ENCODE data around the gene ACAP3. TPM values are rescaled to one million over a fixed set of nuclear protein-coding genes. Genes with fewer than 3 reads are reported as not detected.

Gene ACAP3
- total RNA-seq, 1 donor from 2014 or later = 10.7 TPM

DNA sequence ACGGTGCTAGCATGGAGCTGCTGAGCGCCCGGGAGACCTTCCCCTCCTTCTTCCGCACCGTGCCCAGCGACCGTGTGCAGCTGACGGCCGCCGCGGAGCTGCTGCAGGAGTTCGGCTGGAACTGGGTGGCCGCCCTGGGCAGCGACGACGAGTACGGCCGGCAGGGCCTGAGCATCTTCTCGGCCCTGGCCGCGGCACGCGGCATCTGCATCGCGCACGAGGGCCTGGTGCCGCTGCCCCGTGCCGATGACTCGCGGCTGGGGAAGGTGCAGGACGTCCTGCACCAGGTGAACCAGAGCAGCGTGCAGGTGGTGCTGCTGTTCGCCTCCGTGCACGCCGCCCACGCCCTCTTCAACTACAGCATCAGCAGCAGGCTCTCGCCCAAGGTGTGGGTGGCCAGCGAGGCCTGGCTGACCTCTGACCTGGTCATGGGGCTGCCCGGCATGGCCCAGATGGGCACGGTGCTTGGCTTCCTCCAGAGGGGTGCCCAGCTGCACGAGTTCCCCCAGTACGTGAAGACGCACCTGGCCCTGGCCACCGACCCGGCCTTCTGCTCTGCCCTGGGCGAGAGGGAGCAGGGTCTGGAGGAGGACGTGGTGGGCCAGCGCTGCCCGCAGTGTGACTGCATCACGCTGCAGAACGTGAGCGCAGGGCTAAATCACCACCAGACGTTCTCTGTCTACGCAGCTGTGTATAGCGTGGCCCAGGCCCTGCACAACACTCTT lies 24.5 kb upstream of the ACAP3 start:
- Histone ChIP-seq H3F3A (ENCODE audit: low read depth) (peaks cover 20% of the 10 kb centered on the region), H3K9ac (no peak overlapping the region), H3K4me1 (no peaks in the 10 kb centered on the region), H3K4me2 (no peak overlapping the region), H4K20me1 (ENCODE audit: low read depth) (peaks cover 76% of the 10 kb centered on the region), H3K36me3 (no peaks in the 10 kb centered on the region), H3K27me3 (no peaks in the 10 kb centered on the region), H3K9me3 (ENCODE audit: low read depth) (no peaks in the 10 kb centered on the region), H3K79me2 (ENCODE audit: low read depth) (no peaks in the 10 kb centered on the region), H3K4me3 (no peak overlapping the region), H3K27ac (no peak overlapping the region), H2AFZ (replicated peaks) (no peak overlapping the region)
- no peaks in the 10 kb centered on the region for H3K4me1 Mint-ChIP-seq
- no peak overlapping the region for H3K4me3 Mint-ChIP-seq
- H3K27ac Mint-ChIP-seq = no peak overlapping the region
- H3K9me3 Mint-ChIP-seq = no peaks in the 10 kb centered on the region
- no peak for DNase-seq (ENCODE audit: low spot score)
- peaks cover 18% of the 10 kb centered on the region for H3K27me3 Mint-ChIP-seq (ENCODE audit: insufficient read depth, low read depth)
- TF ChIP-seq CTCF (IDR thresholded peaks at IDR 0.05) (no peak), EZH2 (IDR thresholded peaks at IDR 0.05) (no peak), EZH2phosphoT487 (IDR thresholded peaks at IDR 0.05) (no peak)
- peaks cover 3% of the 10 kb centered on the region for H3K36me3 Mint-ChIP-seq

GRCh38 chr1:1331068-1331965 lies 23.6 kb upstream of the ACAP3 start, which contains the start of gene TAS1R3:
TSS of gene TAS1R3 (plus strand) at chr1:1331280. CDS start at chr1:1331346, 66 bp downstream.
- no peak within 1 kb of the TSS for H2AFZ ChIP-seq (replicated peaks)
- H3K4me1 Mint-ChIP-seq = no peaks in the 10 kb centered on the region
- TF ChIP-seq EZH2phosphoT487 (IDR thresholded peaks at IDR 0.05) (no peak), EZH2 (IDR thresholded peaks at IDR 0.05) (no peak), CTCF (IDR thresholded peaks at IDR 0.05) (no peak)
- no peaks in the 10 kb centered on the region for H3K9me3 Mint-ChIP-seq
- no peak within 1 kb of the TSS for H3K4me3 ChIP-seq
- peak within 1 kb of the TSS; percentile 48 for H3K4me3 Mint-ChIP-seq
- no peak within 1 kb of the TSS for H3K27ac ChIP-seq
- no peak within 1 kb of the TSS for H3K27ac Mint-ChIP-seq
- DNase-seq (ENCODE audit: low spot score) = no peak
- no peaks in the 10 kb centered on the region for H3K9me3 ChIP-seq (ENCODE audit: low read depth)
- H3K9ac ChIP-seq = no peak within 1 kb of the TSS
- no peaks in the 10 kb centered on the region for H3K36me3 ChIP-seq
- H3K27me3 ChIP-seq = no peaks in the 10 kb centered on the region
- H3F3A ChIP-seq (ENCODE audit: low read depth) = peaks cover 20% of the 10 kb centered on the region
- no peaks in the 10 kb centered on the region for H3K79me2 ChIP-seq (ENCODE audit: low read depth)
- no peak within 1 kb of the TSS for H3K4me2 ChIP-seq
- no peaks in the 10 kb centered on the region for H3K4me1 ChIP-seq
- peaks cover 3% of the 10 kb centered on the region for H3K36me3 Mint-ChIP-seq
- H4K20me1 ChIP-seq (ENCODE audit: low read depth) = peaks cover 75% of the 10 kb centered on the region
- peaks cover 21% of the 10 kb centered on the region for H3K27me3 Mint-ChIP-seq (ENCODE audit: insufficient read depth, low read depth)

GRCh38 chr1:1330366-1331067 lies 22.8 kb upstream of the ACAP3 start:
- Histone ChIP-seq H3K9me3 (ENCODE audit: low read depth) (no peaks in the 10 kb centered on the region), H3K79me2 (ENCODE audit: low read depth) (peaks cover 5% of the 10 kb centered on the region), H3F3A (ENCODE audit: low read depth) (peaks cover 19% of the 10 kb centered on the region), H3K9ac (no peak overlapping the region), H3K4me2 (no peak overlapping the region), H3K4me3 (no peak overlapping the region), H3K36me3 (no peaks in the 10 kb centered on the region), H3K4me1 (peaks cover under 1% of the 10 kb centered on the region), H3K27ac (no peak overlapping the region), H4K20me1 (ENCODE audit: low read depth) (peaks cover 71% of the 10 kb centered on the region), H2AFZ (replicated peaks) (no peak overlapping the region), H3K27me3 (no peaks in the 10 kb centered on the region)
- Mint-ChIP-seq H3K9me3 (no peaks in the 10 kb centered on the region), H3K27ac (no peak overlapping the region), H3K4me3 (peak overlapping the region; percentile 48), H3K36me3 (peaks cover 3% of the 10 kb centered on the region), H3K27me3 (ENCODE audit: insufficient read depth, low read depth) (peaks cover 21% of the 10 kb centered on the region), H3K4me1 (no peaks in the 10 kb centered on the region)
- TF ChIP-seq EZH2 (IDR thresholded peaks at IDR 0.05) = no peak
- TF ChIP-seq CTCF (IDR thresholded peaks at IDR 0.05) = no peak
- TF ChIP-seq EZH2phosphoT487 (IDR thresholded peaks at IDR 0.05) = no peak
- DNase-seq (ENCODE audit: low spot score) = no peak

All from neural progenitor cell (in vitro differentiated cells).